Measurements from ENCODE around the gene STN1.

The STN1 gene

DNA sequence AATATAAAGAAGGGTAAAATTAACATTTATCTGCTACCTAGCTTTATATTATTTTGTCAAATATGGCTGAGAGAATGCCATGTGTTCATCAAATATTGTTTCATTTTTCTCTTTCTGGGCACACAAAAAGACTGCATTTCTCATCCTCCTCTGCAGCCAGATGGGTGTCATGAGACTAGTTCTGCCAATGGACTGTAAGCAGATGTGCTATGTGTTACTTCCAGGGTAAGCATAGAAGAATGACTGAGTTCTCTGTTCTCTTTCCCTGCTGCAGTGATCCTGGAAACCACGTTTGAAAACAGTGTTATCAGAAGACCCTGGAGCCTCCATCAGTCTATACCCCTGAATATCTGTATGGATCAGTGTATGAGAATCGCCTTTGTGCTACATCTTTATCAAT lies 24.9 kb upstream of the STN1 start:
- Histone ChIP-seq H3K4me3 (ENCODE audit: low read depth, low read length) (no peak overlapping the region), H3K9ac (ENCODE audit: low read depth, low read length) (no peak overlapping the region), H3K36me3 (ENCODE audit: control insufficient read depth, insufficient read depth, low read length) (no peaks in the 10 kb centered on the region), H3K27ac (ENCODE audit: low read depth, low read length) (no peak overlapping the region), H3K27me3 (ENCODE audit: control insufficient read depth, insufficient read depth, low read length) (no peaks in the 10 kb centered on the region), H3K4me1 (ENCODE audit: control insufficient read depth, insufficient read depth, low read length) (no peaks in the 10 kb centered on the region), H3K9me3 (ENCODE audit: control insufficient read depth, insufficient read depth, low read length) (no peaks in the 10 kb centered on the region)

- Histone ChIP-seq H3K4me1 (ENCODE audit: control insufficient read depth, insufficient read depth, low read length) (no peaks in the 10 kb centered on the region), H3K9ac (ENCODE audit: low read depth, low read length) (no peak overlapping the region), H3K27ac (ENCODE audit: low read depth, low read length) (no peak overlapping the region), H3K36me3 (ENCODE audit: control insufficient read depth, insufficient read depth, low read length) (no peaks in the 10 kb centered on the region), H3K4me3 (ENCODE audit: low read depth, low read length) (no peak overlapping the region), H3K27me3 (ENCODE audit: control insufficient read depth, insufficient read depth, low read length) (no peaks in the 10 kb centered on the region), H3K9me3 (ENCODE audit: control insufficient read depth, insufficient read depth, low read length) (no peaks in the 10 kb centered on the region)
These were observed 23.8 kb upstream of the STN1 start for GRCh38 chr10:103941801-103942200.

DNA sequence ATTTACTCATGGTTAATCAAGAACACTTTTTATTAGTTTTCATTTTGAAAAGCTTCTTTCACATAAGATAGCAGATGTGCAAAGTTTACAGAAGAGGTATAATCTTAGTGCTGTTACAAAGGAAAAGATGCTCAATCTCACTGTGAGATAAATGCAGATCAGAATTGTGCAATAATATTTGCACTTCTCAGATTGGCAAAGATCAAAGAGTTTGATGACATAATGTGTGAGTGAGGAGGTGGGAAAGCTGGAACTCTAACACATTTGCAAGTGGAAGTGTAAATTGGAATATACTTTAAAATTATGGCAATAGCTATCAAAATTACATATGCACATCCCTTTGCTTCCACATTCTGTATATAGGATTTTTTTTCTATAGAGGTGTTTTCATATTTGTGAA lies 21.5 kb upstream of the STN1 start:
- H3K27ac ChIP-seq (ENCODE audit: low read depth, low read length): no peak overlapping the region
- no peaks in the 10 kb centered on the region for H3K27me3 ChIP-seq (ENCODE audit: control insufficient read depth, insufficient read depth, low read length)
- no peaks in the 10 kb centered on the region for H3K36me3 ChIP-seq (ENCODE audit: control insufficient read depth, insufficient read depth, low read length)
- H3K9ac ChIP-seq (ENCODE audit: low read depth, low read length): no peak overlapping the region
- no peaks in the 10 kb centered on the region for H3K4me1 ChIP-seq (ENCODE audit: control insufficient read depth, insufficient read depth, low read length)
- H3K9me3 ChIP-seq (ENCODE audit: control insufficient read depth, insufficient read depth, low read length): no peaks in the 10 kb centered on the region
- no peak overlapping the region for H3K4me3 ChIP-seq (ENCODE audit: low read depth, low read length)

DNA sequence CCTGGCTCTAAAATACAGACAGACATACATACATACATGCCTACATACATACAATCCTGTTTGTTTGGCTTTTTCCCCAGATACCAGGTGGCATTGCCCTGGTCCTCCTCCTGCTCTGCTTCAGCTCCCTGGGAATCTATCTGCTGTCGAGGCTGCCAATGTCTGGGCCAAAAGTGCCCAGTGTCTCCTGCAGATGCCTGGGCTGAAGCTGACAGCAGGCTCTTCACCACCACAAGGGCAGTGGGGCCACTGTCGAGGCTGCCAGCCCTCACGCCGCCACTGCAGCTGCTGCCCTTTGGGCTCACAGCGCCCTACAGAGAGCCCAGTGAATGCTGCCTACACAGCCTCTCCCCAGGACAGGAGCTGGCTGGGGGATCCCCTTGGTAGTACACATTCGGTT lies 18.0 kb upstream of the STN1 start:
- Histone ChIP-seq H3K4me1 (ENCODE audit: control insufficient read depth, insufficient read depth, low read length) (no peaks in the 10 kb centered on the region), H3K27me3 (ENCODE audit: control insufficient read depth, insufficient read depth, low read length) (no peaks in the 10 kb centered on the region), H3K9ac (ENCODE audit: low read depth, low read length) (no peak overlapping the region), H3K27ac (ENCODE audit: low read depth, low read length) (no peak overlapping the region), H3K36me3 (ENCODE audit: control insufficient read depth, insufficient read depth, low read length) (no peaks in the 10 kb centered on the region), H3K4me3 (ENCODE audit: low read depth, low read length) (no peak overlapping the region), H3K9me3 (ENCODE audit: control insufficient read depth, insufficient read depth, low read length) (no peaks in the 10 kb centered on the region)

GRCh38 chr10:103934308-103934707 lies 16.3 kb upstream of the STN1 start:
- Histone ChIP-seq H3K36me3 (ENCODE audit: control insufficient read depth, insufficient read depth, low read length) (no peaks in the 10 kb centered on the region), H3K9me3 (ENCODE audit: control insufficient read depth, insufficient read depth, low read length) (no peaks in the 10 kb centered on the region), H3K9ac (ENCODE audit: low read depth, low read length) (no peak overlapping the region), H3K4me3 (ENCODE audit: low read depth, low read length) (no peak overlapping the region), H3K4me1 (ENCODE audit: control insufficient read depth, insufficient read depth, low read length) (peaks cover 6% of the 10 kb centered on the region; the same call in 1 of the 2 replicates), H3K27me3 (ENCODE audit: control insufficient read depth, insufficient read depth, low read length) (no peaks in the 10 kb centered on the region), H3K27ac (ENCODE audit: low read depth, low read length) (no peak overlapping the region)

DNA sequence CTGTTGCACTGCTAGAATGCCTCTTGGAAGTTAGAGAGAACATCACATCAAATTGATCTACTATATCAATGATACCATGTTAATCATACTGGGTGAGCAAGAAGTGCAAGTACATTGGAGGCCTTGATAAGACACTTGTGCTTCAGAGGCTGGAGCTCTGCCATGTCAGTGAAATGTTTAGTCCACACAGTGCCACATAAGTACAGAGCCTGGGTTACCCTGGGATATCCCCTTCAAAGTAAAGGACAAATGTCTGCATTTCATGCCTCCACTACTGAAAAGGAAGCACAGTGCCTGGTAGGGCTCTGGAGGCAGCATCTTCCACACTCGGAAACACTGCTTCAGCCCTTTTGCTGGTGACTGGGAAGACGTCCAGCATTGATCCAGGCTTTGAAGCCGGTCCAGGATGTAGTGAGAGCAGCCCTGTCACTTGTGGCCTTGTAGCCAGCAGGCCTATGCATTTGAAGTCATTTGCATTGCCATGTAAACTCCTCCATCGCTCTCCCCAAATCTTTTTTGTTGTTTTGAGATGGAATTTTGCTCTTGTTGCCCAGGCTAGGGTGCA lies 15.7 kb upstream of the STN1 start:
- H3K9ac ChIP-seq (ENCODE audit: low read depth, low read length): no peak overlapping the region
- H3K27ac ChIP-seq (ENCODE audit: low read depth, low read length): no peak overlapping the region
- H3K9me3 ChIP-seq (ENCODE audit: control insufficient read depth, insufficient read depth, low read length): no peaks in the 10 kb centered on the region
- no peaks in the 10 kb centered on the region for H3K27me3 ChIP-seq (ENCODE audit: control insufficient read depth, insufficient read depth, low read length)
- H3K36me3 ChIP-seq (ENCODE audit: control insufficient read depth, insufficient read depth, low read length): no peaks in the 10 kb centered on the region
- no peak overlapping the region for H3K4me3 ChIP-seq (ENCODE audit: low read depth, low read length)
- peaks cover 12% of the 10 kb centered on the region for H3K4me1 ChIP-seq (ENCODE audit: control insufficient read depth, insufficient read depth, low read length)

DNA sequence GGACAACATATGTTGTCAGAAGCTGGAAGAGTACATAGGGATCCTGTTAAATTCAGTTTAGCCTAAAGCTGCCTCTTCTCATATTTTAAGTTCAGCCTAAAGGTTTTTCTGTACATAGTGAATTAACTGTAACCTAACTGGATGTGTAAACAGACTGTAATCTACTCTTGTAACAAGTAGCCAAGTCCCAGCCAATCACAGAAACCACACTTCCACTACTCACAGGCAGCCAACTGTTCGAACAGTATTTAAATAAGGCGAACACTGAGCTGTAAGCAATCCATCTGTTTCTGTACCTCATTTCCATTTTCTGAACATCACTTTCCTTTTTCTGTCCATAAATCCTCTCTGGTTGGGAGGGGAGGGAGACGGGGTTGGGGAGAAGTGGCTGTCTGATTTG lies 15.0 kb upstream of the STN1 start:
- no peak overlapping the region for H3K27ac ChIP-seq (ENCODE audit: low read depth, low read length)
- no peaks in the 10 kb centered on the region for H3K36me3 ChIP-seq (ENCODE audit: control insufficient read depth, insufficient read depth, low read length)
- no peak overlapping the region for H3K9ac ChIP-seq (ENCODE audit: low read depth, low read length)
- peaks cover 14% of the 10 kb centered on the region for H3K4me1 ChIP-seq (ENCODE audit: control insufficient read depth, insufficient read depth, low read length)
- no peak overlapping the region for H3K4me3 ChIP-seq (ENCODE audit: low read depth, low read length)
- H3K27me3 ChIP-seq (ENCODE audit: control insufficient read depth, insufficient read depth, low read length): no peaks in the 10 kb centered on the region
- H3K9me3 ChIP-seq (ENCODE audit: control insufficient read depth, insufficient read depth, low read length): no peaks in the 10 kb centered on the region

DNA sequence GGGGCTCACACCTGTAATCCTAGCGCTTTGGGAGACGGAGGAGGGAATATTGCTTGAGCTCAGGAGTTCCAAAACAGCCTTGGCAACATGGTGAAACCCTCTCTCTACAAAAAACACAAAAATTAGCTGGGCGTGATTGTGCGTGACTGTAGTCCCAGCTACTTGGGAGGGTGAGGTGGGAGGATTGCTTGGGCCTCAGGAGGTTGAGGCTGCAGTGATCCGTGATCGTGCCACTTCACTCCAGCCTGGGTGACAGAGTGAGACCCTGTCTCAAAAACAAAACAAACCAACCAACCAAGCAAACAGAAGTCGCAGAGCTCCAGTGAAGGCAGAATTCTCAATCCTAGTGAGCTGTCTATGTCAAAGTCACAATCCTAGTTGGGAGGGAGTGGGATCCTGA lies 14.3 kb upstream of the STN1 start:
- Histone ChIP-seq H3K9me3 (ENCODE audit: control insufficient read depth, insufficient read depth, low read length) (no peaks in the 10 kb centered on the region), H3K9ac (ENCODE audit: low read depth, low read length) (no peak overlapping the region), H3K4me1 (ENCODE audit: control insufficient read depth, insufficient read depth, low read length) (peaks cover 14% of the 10 kb centered on the region), H3K27ac (ENCODE audit: low read depth, low read length) (no peak overlapping the region), H3K4me3 (ENCODE audit: low read depth, low read length) (no peak overlapping the region), H3K36me3 (ENCODE audit: control insufficient read depth, insufficient read depth, low read length) (no peaks in the 10 kb centered on the region), H3K27me3 (ENCODE audit: control insufficient read depth, insufficient read depth, low read length) (no peaks in the 10 kb centered on the region)

DNA sequence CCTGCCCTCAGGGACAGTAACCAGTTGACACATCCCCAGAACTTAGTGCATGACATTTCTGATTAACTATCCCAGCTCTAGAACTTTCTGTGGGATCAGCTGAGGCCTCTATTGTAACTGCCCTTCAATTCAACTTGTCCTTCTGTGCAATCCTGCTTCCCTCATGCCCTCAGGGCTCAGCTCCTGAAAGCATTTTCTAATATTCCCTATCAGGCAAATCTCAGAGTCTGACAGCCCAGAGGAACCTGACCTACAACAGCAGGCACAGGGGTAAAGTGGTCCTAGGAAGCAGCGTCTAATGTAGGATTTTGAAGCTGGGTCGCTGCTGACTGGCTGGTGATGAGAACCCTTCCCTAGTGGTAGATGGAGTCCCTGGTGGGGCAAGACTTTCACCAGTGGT lies 13.6 kb upstream of the STN1 start:
- Histone ChIP-seq H3K27ac (ENCODE audit: low read depth, low read length) (no peak overlapping the region), H3K4me3 (ENCODE audit: low read depth, low read length) (no peak overlapping the region), H3K36me3 (ENCODE audit: control insufficient read depth, insufficient read depth, low read length) (no peaks in the 10 kb centered on the region), H3K9me3 (ENCODE audit: control insufficient read depth, insufficient read depth, low read length) (no peaks in the 10 kb centered on the region), H3K9ac (ENCODE audit: low read depth, low read length) (no peak overlapping the region), H3K4me1 (ENCODE audit: control insufficient read depth, insufficient read depth, low read length) (peaks cover 14% of the 10 kb centered on the region), H3K27me3 (ENCODE audit: control insufficient read depth, insufficient read depth, low read length) (no peaks in the 10 kb centered on the region)

DNA sequence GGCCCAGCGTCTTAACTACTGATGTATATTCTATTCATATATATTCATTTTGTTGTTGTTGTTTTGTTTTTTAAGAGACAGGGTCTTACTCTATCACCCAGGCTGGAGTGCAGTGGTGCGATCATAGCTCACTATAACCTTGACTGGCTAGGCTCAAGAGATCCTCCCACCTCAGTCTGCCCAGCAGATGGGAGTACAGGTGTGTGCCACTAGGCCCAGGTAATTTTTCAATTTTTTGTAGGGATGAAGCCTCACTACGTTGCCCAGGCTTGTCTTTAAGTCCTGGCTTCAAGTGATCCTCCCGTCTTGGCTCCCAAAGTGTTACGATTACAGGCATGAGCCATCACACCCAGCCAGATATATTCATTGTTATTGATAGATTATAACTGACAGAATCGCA lies 12.9 kb upstream of the STN1 start:
- Histone ChIP-seq H3K9me3 (ENCODE audit: control insufficient read depth, insufficient read depth, low read length) (no peaks in the 10 kb centered on the region), H3K4me1 (ENCODE audit: control insufficient read depth, insufficient read depth, low read length) (peaks cover 14% of the 10 kb centered on the region), H3K4me3 (ENCODE audit: low read depth, low read length) (no peak overlapping the region), H3K27ac (ENCODE audit: low read depth, low read length) (no peak overlapping the region), H3K36me3 (ENCODE audit: control insufficient read depth, insufficient read depth, low read length) (no peaks in the 10 kb centered on the region), H3K9ac (ENCODE audit: low read depth, low read length) (no peak overlapping the region), H3K27me3 (ENCODE audit: control insufficient read depth, insufficient read depth, low read length) (no peaks in the 10 kb centered on the region)

DNA sequence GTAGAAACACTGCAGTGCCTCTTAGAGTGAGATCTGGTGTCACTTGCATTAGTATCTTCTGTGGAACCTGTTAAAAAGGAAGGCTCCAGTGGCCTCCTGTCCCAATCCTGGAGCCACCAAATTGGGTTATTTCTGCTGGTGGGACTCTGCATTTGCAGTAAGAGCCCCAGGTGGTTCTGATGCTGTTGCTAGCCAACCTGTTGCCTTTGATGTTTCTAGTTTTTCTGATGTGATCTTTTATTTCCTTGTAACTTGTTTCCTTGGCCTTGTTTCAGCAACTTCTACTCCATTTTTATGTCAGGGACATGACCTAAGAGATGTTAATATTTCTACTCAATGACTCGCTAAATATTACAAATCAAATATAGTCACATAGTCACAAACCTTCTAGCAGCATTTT lies 12.5 kb upstream of the STN1 start:
- H3K4me1 ChIP-seq (ENCODE audit: control insufficient read depth, insufficient read depth, low read length): peaks cover 14% of the 10 kb centered on the region
- H3K4me3 ChIP-seq (ENCODE audit: low read depth, low read length): no peak overlapping the region
- no peaks in the 10 kb centered on the region for H3K36me3 ChIP-seq (ENCODE audit: control insufficient read depth, insufficient read depth, low read length)
- no peak overlapping the region for H3K27ac ChIP-seq (ENCODE audit: low read depth, low read length)
- H3K27me3 ChIP-seq (ENCODE audit: control insufficient read depth, insufficient read depth, low read length): no peaks in the 10 kb centered on the region
- no peak overlapping the region for H3K9ac ChIP-seq (ENCODE audit: low read depth, low read length)
- H3K9me3 ChIP-seq (ENCODE audit: control insufficient read depth, insufficient read depth, low read length): no peaks in the 10 kb centered on the region

- Histone ChIP-seq H3K36me3 (ENCODE audit: control insufficient read depth, insufficient read depth, low read length) (no peaks in the 10 kb centered on the region), H3K27ac (ENCODE audit: low read depth, low read length) (no peak overlapping the region), H3K9me3 (ENCODE audit: control insufficient read depth, insufficient read depth, low read length) (no peaks in the 10 kb centered on the region), H3K4me3 (ENCODE audit: low read depth, low read length) (no peak overlapping the region), H3K4me1 (ENCODE audit: control insufficient read depth, insufficient read depth, low read length) (peaks cover 14% of the 10 kb centered on the region), H3K27me3 (ENCODE audit: control insufficient read depth, insufficient read depth, low read length) (no peaks in the 10 kb centered on the region), H3K9ac (ENCODE audit: low read depth, low read length) (no peak overlapping the region)
These were observed 11.5 kb upstream of the STN1 start for GRCh38 chr10:103929381-103929921.
